NB4 (cell line): ENCODE data around the gene CELSR1.

Experiments used
- DNase-seq: peaks from one replicate; pipeline ENCODE4 v3.0.0; 2010; ENCODE audit warnings: low read depth
- H3K4me3 ChIP-seq: one replicate; pipeline ENCODE4 v1.5.1; 2011; ENCODE audit warnings: mild to moderate bottlenecking, low read depth, low read length, moderate library complexity
- CTCF ChIP-seq: IDR thresholded peaks from one replicate; pipeline ENCODE4 v1.5.1; 2012; ENCODE audit warnings: low read depth, low read length
- MAX ChIP-seq: IDR thresholded peaks from 2 replicates; pipeline ENCODE4 v1.6.1; 2011; ENCODE audit warnings: low read depth, low read length
- MYC ChIP-seq: IDR thresholded peaks from 2 replicates; pipeline ENCODE4 v1.6.1; 2011; ENCODE audit warnings: low read depth, low read length
- POLR2A ChIP-seq: IDR thresholded peaks from 2 replicates; pipeline ENCODE4 v1.6.1; 2011; ENCODE audit warnings: mild to moderate bottlenecking; ENCODE audit not compliant: insufficient read length; ENCODE audit errors: extremely low read depth

Gene CELSR1

GRCh38 chr22:46575911-46576555, 38.6 kb upstream of the CELSR1 start:
- no peak overlapping the region for H3K4me3 ChIP-seq
- peak; percentile 31 for DNase-seq
- TF ChIP-seq MAX (no peak), CTCF (no peak), POLR2A (no peak), MYC (no peak)

GRCh38 chr22:46574993-46575910, 37.8 kb upstream of the CELSR1 start:
- TF ChIP-seq CTCF (no peak), MAX (no peak), MYC (no peak), POLR2A (no peak)
- no peak overlapping the region for H3K4me3 ChIP-seq
- no peak for DNase-seq

GRCh38 chr22:46574438-46574992, 37.1 kb upstream of the CELSR1 start:
- no peak for DNase-seq
- H3K4me3 ChIP-seq, result no peak overlapping the region
- TF ChIP-seq MYC, result no peak
- TF ChIP-seq CTCF, result no peak
- no peak for TF ChIP-seq MAX
- no peak for TF ChIP-seq POLR2A

GRCh38 chr22:46573781-46574437, 36.5 kb upstream of the CELSR1 start:
- no peak overlapping the region for H3K4me3 ChIP-seq
- DNase-seq, result peak; percentile 33
- TF ChIP-seq CTCF (no peak), POLR2A (no peak), MYC (no peak), MAX (no peak)

GRCh38 chr22:46572911-46573780, 35.7 kb upstream of the CELSR1 start:
- H3K4me3 ChIP-seq, result no peak overlapping the region
- TF ChIP-seq MYC, result no peak
- no peak for TF ChIP-seq MAX
- TF ChIP-seq POLR2A, result no peak
- TF ChIP-seq CTCF, result no peak
- no peak for DNase-seq
